DOHH2 (cell line): ENCODE results near the gene DPYD.

ENCODE experiments used
- H3F3A ChIP-seq: fragments of 200-600 bp; sonication (generic), shearing (Covaris generic); 2 replicates; pipeline ENCODE4 v1.6.0; 2016; ENCODE audit warnings: antibody characterized with exemption, mild to moderate bottlenecking; ENCODE audit not compliant: control insufficient read depth, insufficient read depth
- H3K27ac ChIP-seq: fragments of 200-600 bp; sonication (generic); 2 replicates; pipeline ENCODE4 v1.5.1; 2014; ENCODE audit warnings: low read depth, mild to moderate bottlenecking, low read length, moderate library complexity
- H3K27me3 ChIP-seq: fragments of 200-600 bp; sonication (generic); 2 replicates; pipeline ENCODE4 v1.6.1; 2014; ENCODE audit warnings: mild to moderate bottlenecking, low read length, mixed read lengths; ENCODE audit not compliant: control insufficient read depth
- H3K36me3 ChIP-seq: fragments of 200-600 bp; sonication (generic); 2 replicates; pipeline ENCODE4 v1.6.1; 2014; ENCODE audit warnings: mild to moderate bottlenecking, low read length, moderate library complexity, mixed read lengths; ENCODE audit not compliant: control insufficient read depth
- H3K4me1 ChIP-seq: fragments of 200-600 bp; sonication (generic); 2 replicates; pipeline ENCODE4 v1.6.1; 2014; ENCODE audit warnings: mild to moderate bottlenecking, low read length, mixed read lengths; ENCODE audit not compliant: control insufficient read depth
- H3K4me2 ChIP-seq: fragments of 200-600 bp; sonication (generic); 2 replicates; pipeline ENCODE4 v1.6.0; 2014; ENCODE audit warnings: mild to moderate bottlenecking, low read length, moderate library complexity
- H3K4me3 ChIP-seq: fragments of 200-600 bp; sonication (generic); 2 replicates; pipeline ENCODE4 v1.5.1; 2014; ENCODE audit warnings: mild to moderate bottlenecking, low read length, mixed read lengths
- H3K79me2 ChIP-seq: fragments of 200-600 bp; sonication (generic); 2 replicates; pipeline ENCODE4 v1.6.1; 2014; ENCODE audit warnings: mild to moderate bottlenecking, low read length, mixed read lengths; ENCODE audit not compliant: control insufficient read depth
- H3K9me2 ChIP-seq: fragments of 200-600 bp; sonication (generic); replicated peaks from 2 replicates; pipeline ENCODE4 v1.6.1; 2014; ENCODE audit warnings: mild to moderate bottlenecking, low read length, mixed read lengths; ENCODE audit not compliant: control insufficient read depth
- H3K9me3 ChIP-seq: fragments of 200-600 bp; sonication (generic); 2 replicates; pipeline ENCODE4 v1.6.1; 2014; ENCODE audit warnings: antibody characterized with exemption, low read length, mixed read lengths; ENCODE audit not compliant: control insufficient read depth, insufficient read depth
- H4K20me1 ChIP-seq: fragments of 200-600 bp; sonication (generic); 2 replicates; pipeline ENCODE4 v1.6.0; 2014; ENCODE audit warnings: low read depth, mild to moderate bottlenecking, antibody characterized with exemption, low read length, moderate library complexity; ENCODE audit not compliant: control insufficient read depth, insufficient read depth
- CTCF ChIP-seq: fragments of 200-600 bp; sonication (generic); IDR thresholded peaks from one replicate; pipeline ENCODE4 v1.5.1; 2014; ENCODE audit warnings: antibody characterized with exemption, mild to moderate bottlenecking, low read depth, low read length; ENCODE audit not compliant: poor library complexity, severe bottlenecking
- EZH2phosphoT487 ChIP-seq: fragments of 200-600 bp; sonication (generic); IDR thresholded peaks from 2 replicates; pipeline ENCODE4 v1.6.1; 2017; ENCODE audit warnings: borderline replicate concordance, mild to moderate bottlenecking, antibody characterized with exemption, low read length, moderate library complexity, mixed read lengths

DPYD gene

DNA sequence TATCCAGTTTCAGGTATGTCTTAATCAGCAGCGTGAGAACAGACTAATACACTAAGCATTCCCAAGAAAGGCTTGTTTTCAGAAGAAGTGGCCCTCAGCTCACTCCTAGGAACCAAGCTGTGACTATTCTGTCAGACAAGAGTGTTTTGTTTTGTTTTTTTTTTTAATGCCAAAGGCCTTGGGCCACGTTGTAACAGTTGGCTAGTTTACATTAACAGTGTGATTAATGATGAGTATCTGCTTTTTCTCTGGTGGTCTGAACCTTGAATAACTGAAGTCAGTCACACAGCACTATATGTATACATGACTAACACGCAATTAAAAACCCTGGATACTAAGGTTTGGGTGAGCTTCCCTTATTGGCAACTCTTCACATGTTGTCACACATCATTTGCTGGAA is 21.9 kb downstream of the DPYD start:
- no peak overlapping the region for H3K4me3 ChIP-seq
- no peaks in the 10 kb centered on the region for H4K20me1 ChIP-seq
- no peaks in the 10 kb centered on the region for H3K27me3 ChIP-seq
- 0 out of 2 replicates have a peak, but pooled peaks cover 4% of the 10 kb centered on the region for H3K4me1 ChIP-seq
- H3K9me2 ChIP-seq = no peaks in the 10 kb centered on the region
- no peak overlapping the region for H3K4me2 ChIP-seq
- no peaks in the 10 kb centered on the region for H3K36me3 ChIP-seq
- H3K9me3 ChIP-seq = peaks cover 6% of the 10 kb centered on the region; the same call in 1 of the 2 replicates
- no peak for TF ChIP-seq EZH2phosphoT487
- no peak for TF ChIP-seq CTCF
- H3K79me2 ChIP-seq = no peaks in the 10 kb centered on the region
- no peaks in the 10 kb centered on the region for H3F3A ChIP-seq
- no peak overlapping the region for H3K27ac ChIP-seq

- peaks cover 6% of the 10 kb centered on the region; the same call in 1 of the 2 replicates for H3K9me3 ChIP-seq
- H3K4me3 ChIP-seq = no peak overlapping the region
- H4K20me1 ChIP-seq = no peaks in the 10 kb centered on the region
- no peaks in the 10 kb centered on the region for H3K79me2 ChIP-seq
- H3K4me1 ChIP-seq = 0 out of 2 replicates have a peak, but pooled peaks cover 4% of the 10 kb centered on the region
- H3K27ac ChIP-seq = no peak overlapping the region
- H3F3A ChIP-seq = no peaks in the 10 kb centered on the region
- no peak overlapping the region for H3K4me2 ChIP-seq
- no peaks in the 10 kb centered on the region for H3K9me2 ChIP-seq
- H3K27me3 ChIP-seq = no peaks in the 10 kb centered on the region
- no peaks in the 10 kb centered on the region for H3K36me3 ChIP-seq
- TF ChIP-seq EZH2phosphoT487 = no peak
- TF ChIP-seq CTCF = no peak
Observed at GRCh38 chr1:97895278-97895677, 25.6 kb downstream of the DPYD start.

DNA sequence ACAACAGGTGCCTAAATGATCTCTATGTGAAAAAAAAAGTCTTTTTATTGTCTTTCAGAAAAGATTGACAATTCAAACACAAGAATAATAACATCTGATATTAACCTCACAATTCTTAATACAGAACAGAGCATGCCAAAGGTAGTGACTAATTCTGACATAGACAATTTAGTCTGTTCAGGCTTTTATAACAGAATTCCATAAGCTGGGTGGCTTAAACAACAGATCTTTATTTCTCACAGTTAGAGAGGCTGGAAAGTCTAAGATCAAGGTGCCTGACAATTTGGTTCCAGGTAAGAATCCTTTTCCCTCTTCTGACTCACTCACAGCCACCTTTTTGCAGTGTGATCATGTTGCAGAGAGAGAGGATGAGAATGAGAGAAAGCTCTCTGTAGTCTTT is 27.0 kb downstream of the DPYD start:
- peaks cover 4% of the 10 kb centered on the region; the same call in 1 of the 2 replicates for H3K9me3 ChIP-seq
- no peaks in the 10 kb centered on the region for H3K36me3 ChIP-seq
- H3K4me3 ChIP-seq = no peak overlapping the region
- H3K4me1 ChIP-seq = 0 out of 2 replicates have a peak, but pooled peaks cover 4% of the 10 kb centered on the region
- H3K27ac ChIP-seq = no peak overlapping the region
- TF ChIP-seq CTCF = no peak
- no peak for TF ChIP-seq EZH2phosphoT487
- H3F3A ChIP-seq = no peaks in the 10 kb centered on the region
- no peak overlapping the region for H3K4me2 ChIP-seq
- H3K27me3 ChIP-seq = no peaks in the 10 kb centered on the region
- no peaks in the 10 kb centered on the region for H3K9me2 ChIP-seq
- H3K79me2 ChIP-seq = no peaks in the 10 kb centered on the region
- H4K20me1 ChIP-seq = no peaks in the 10 kb centered on the region
